DND-41 (cell line): ENCODE data around the gene CD27.

Source experiments
- ATAC-seq: fragments of 200-7000 bp; cut with Tn5 transposase; 3 replicates; pipeline ENCODE4 v1.9.1; 2021; ENCODE audit warnings: low read depth; ENCODE audit not compliant: insufficient read depth
- DNase-seq: peaks from one replicate; pipeline ENCODE4 v3.0.0-alpha.2; 2020
- H2AFZ ChIP-seq: 2 replicates; pipeline ENCODE4 v1.6.0; 2012; ENCODE audit warnings: low read depth, low read length
- H3K27ac ChIP-seq: 2 replicates; pipeline ENCODE4 v1.5.1; 2012; ENCODE audit warnings: low read length, inconsistent platforms
- H3K27me3 ChIP-seq: fragments of 200-600 bp; sonication (generic); 2 replicates; pipeline ENCODE4 v1.6.0; 2012; ENCODE audit warnings: low read length, mild to moderate bottlenecking, inconsistent platforms; ENCODE audit not compliant: insufficient read depth, poor library complexity
- H3K36me3 ChIP-seq: 2 replicates; pipeline ENCODE4 v1.5.1; 2012; ENCODE audit warnings: low read length, inconsistent platforms; ENCODE audit not compliant: insufficient read depth
- H3K4me1 ChIP-seq: 2 replicates; pipeline ENCODE4 v1.5.1; 2012; ENCODE audit warnings: mild to moderate bottlenecking, low read length; ENCODE audit not compliant: insufficient read depth
- H3K4me2 ChIP-seq: 2 replicates; pipeline ENCODE4 v1.6.0; 2012; ENCODE audit warnings: mild to moderate bottlenecking, moderate library complexity, low read length, inconsistent platforms; ENCODE audit not compliant: insufficient read depth
- H3K4me3 ChIP-seq, 2 experiments: fragments of 200-600 bp in 1 of 2; shearing (Covaris generic) in 1 of 2; 2 replicates each; pipeline ENCODE4 v1.5.1; 2012 to 2016; ENCODE audit warnings: inconsistent platforms in 2 of 2, low read length in 2 of 2, mild to moderate bottlenecking in 2 of 2, low read depth in 1 of 2, moderate library complexity in 1 of 2
- H3K79me2 ChIP-seq: 2 replicates; pipeline ENCODE4 v1.6.0; 2012; ENCODE audit warnings: low read length, inconsistent platforms; ENCODE audit not compliant: insufficient read depth
- H3K9ac ChIP-seq: 2 replicates; pipeline ENCODE4 v1.6.0; 2012; ENCODE audit warnings: low read depth, mild to moderate bottlenecking, inconsistent platforms, low read length, moderate library complexity
- H3K9me3 ChIP-seq: 2 replicates; pipeline ENCODE4 v1.5.1; 2012; ENCODE audit warnings: low read length, moderate library complexity, mild to moderate bottlenecking, inconsistent platforms; ENCODE audit not compliant: insufficient read depth, severe bottlenecking
- H4K20me1 ChIP-seq: 2 replicates; pipeline ENCODE4 v1.6.0; 2012; ENCODE audit warnings: low read length; ENCODE audit not compliant: insufficient read depth
- CTCF ChIP-seq: IDR thresholded peaks from 2 replicates; pipeline ENCODE4 v1.5.1; 2012; ENCODE audit warnings: borderline replicate concordance, low read length, moderate library complexity, mild to moderate bottlenecking; ENCODE audit not compliant: poor library complexity, severe bottlenecking; ENCODE audit errors: extremely low read depth
- EZH2 ChIP-seq: IDR thresholded peaks from 3 replicates; pipeline ENCODE4 v1.6.1; 2012; ENCODE audit warnings: borderline replicate concordance, low read depth, mild to moderate bottlenecking, moderate library complexity, low read length, inconsistent platforms; ENCODE audit not compliant: severe bottlenecking

The CD27 gene

DNA sequence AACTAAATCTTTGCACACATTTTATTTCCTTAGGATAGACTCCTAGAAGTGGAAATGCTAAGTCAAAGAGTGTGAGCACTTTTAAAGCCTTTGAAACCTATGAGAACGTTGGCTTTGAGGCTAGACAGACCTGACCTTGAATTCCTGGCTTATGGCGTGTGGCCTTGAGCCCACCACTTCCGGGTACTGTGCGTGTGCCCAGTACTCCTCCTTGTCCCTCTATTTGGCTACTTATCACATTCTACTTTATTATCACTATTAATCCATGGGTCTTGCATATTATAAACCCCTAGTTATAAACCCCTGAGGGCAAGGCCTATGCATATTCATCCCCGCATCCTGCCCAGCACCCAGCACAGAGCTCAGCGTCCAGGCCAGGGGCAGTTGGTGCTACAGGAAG, 26.0 kb upstream of the CD27 start:
- no peaks in the 10 kb centered on the region for H3K36me3 ChIP-seq
- H3K4me2 ChIP-seq, result no peak overlapping the region
- ATAC-seq (no peak), DNase-seq (no peak)
- H3K4me1 ChIP-seq, result peaks cover 7% of the 10 kb centered on the region
- H3K27me3 ChIP-seq, result peaks cover 3% of the 10 kb centered on the region
- H3K9ac ChIP-seq, result no peak overlapping the region
- H3K27ac ChIP-seq, result no peak overlapping the region
- TF ChIP-seq CTCF (no peak), EZH2 (no peak)
- H3K9me3 ChIP-seq, result no peaks in the 10 kb centered on the region
- H3K79me2 ChIP-seq, result no peaks in the 10 kb centered on the region
- H4K20me1 ChIP-seq, result no peaks in the 10 kb centered on the region
- H2AFZ ChIP-seq, result no peak overlapping the region
- H3K4me3 ChIP-seq, result no peak overlapping the region

GRCh38 chr12:6420364-6420763, 24.4 kb upstream of the CD27 start:
- Histone ChIP-seq H3K27ac (no peak overlapping the region), H3K9ac (no peak overlapping the region), H3K4me2 (no peak overlapping the region), H3K4me3 (no peak overlapping the region), H2AFZ (no peak overlapping the region), H4K20me1 (no peaks in the 10 kb centered on the region), H3K9me3 (no peaks in the 10 kb centered on the region), H3K4me1 (peaks cover 10% of the 10 kb centered on the region), H3K79me2 (no peaks in the 10 kb centered on the region), H3K27me3 (peaks cover 3% of the 10 kb centered on the region), H3K36me3 (no peaks in the 10 kb centered on the region)
- TF ChIP-seq CTCF, result no peak
- TF ChIP-seq EZH2, result no peak
- no peak for ATAC-seq
- no peak for DNase-seq

DNA sequence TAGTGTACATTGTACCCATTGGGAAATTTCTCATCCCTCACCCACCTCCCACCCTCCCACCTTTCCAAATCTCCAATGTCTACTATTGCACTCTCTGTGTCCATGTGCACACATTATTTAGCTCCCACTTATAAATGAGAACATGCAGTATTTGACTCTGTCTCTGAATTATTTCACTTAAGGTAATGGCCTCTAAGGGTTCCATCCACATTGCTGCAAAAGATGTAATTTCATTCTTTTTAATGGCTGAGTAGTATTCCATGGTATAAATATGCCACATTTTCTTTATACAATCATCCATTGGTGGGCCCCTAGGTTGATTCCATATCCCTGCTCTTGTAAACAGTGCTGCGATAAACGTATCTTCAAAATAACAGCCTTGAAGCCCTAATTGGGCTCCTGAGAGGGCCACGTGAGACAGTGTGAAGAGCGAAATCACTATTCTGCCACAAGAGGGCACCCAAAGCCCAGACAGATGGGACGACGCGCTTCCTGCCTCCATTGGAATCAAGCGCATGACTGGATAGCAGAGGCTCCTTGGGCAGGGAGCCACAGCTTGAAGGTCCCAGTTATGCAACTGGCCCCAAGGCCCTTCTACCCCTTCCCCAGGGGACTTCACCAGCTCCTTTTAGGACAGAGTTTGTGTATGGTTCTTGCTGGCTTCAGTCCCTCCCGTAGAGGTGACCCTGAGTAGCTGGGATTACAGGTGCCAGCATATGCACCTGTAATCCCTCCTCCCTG, 21.3 kb upstream of the CD27 start:
- Histone ChIP-seq H4K20me1 (no peaks in the 10 kb centered on the region), H3K36me3 (no peaks in the 10 kb centered on the region), H3K9ac (peak overlapping the region; percentile 14), H3K27ac (peak overlapping the region; percentile 54), H3K27me3 (no peaks in the 10 kb centered on the region), H3K4me2 (peak overlapping the region; percentile 5; the same call in 1 of the 2 replicates), H3K9me3 (no peaks in the 10 kb centered on the region), H2AFZ (peak overlapping the region; percentile 54), H3K4me1 (peaks cover 18% of the 10 kb centered on the region), H3K79me2 (no peaks in the 10 kb centered on the region), H3K4me3 (no peak overlapping the region)
- ATAC-seq (peak; percentile 99), DNase-seq (peak; percentile 85)
- TF ChIP-seq EZH2 (no peak), CTCF (peak; percentile 98)
